HG03558 (cell line): ENCODE measurements around the gene C4orf54.

Source experiments
- ATAC-seq: cut with Tn5 transposase; IDR thresholded peaks from one replicate; pipeline ENCODE4 v1.9.1; 2021; ENCODE audit warnings: moderate number of reproducible peaks; ENCODE audit not compliant: unreplicated experiment; ENCODE audit errors: extremely low read depth

The C4orf54 gene

DNA sequence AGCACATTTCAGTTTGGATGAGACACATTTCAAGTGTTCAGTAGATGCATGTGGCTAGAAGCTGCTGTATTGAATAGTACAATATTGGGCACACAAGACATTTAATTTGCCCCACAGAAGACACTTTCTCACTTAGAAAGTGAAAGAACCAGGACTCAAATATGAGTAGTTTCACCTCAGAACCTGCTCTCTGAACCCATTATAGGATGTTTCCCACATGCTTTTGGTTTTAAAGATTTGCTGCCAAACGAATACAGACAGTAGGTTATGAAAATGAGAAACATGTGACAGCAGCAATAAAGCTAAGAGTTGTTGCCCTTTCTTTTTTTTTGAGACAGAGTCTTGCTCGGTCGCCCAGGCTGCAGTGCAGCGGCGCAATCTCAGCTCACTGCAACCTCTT is 32.3 kb downstream of the C4orf54 start:
- no peak for ATAC-seq

- ATAC-seq = no peak
Measured at GRCh38 chr4:99624141-99624719, 33.4 kb downstream of the C4orf54 start.

DNA sequence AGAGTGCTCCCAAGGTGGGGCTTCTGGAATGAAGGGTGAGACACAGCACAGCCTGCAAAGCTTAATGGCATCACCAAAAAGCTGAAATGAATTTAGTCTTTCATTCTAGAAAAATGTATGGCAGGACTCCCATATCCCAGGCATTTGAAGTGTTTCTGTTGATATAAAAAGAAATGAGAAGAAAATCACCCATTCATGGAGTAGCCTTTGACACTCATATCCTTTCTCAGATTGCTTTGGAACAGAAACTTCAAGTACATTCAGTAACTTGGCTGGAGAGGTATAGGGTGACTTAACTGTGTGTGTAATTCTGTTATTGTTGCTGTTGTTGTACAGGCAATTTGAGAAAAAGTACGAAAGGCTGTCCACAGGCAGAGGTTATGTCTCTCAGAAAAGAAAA is 35.3 kb downstream of the C4orf54 start:
- ATAC-seq = no peak

DNA sequence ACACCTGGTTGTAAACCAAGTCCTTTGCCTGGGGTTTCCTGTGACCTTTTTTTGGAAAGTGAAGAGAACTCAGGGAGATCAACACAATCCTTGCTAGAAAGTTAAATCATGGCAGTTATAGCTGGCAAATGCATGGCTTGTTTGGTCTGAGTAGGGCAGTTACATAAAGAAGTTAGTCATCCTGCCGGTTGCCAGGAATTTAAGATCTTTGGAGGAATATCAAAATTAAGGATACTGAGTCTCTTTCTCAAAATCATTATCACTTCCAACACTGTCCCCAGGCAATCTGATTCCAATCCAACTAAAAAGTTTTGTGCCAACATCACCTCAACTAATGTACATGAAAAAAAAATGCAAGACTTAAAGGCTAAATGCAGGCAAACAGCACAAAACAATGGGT is 40.3 kb downstream of the C4orf54 start:
- ATAC-seq = no peak

DNA sequence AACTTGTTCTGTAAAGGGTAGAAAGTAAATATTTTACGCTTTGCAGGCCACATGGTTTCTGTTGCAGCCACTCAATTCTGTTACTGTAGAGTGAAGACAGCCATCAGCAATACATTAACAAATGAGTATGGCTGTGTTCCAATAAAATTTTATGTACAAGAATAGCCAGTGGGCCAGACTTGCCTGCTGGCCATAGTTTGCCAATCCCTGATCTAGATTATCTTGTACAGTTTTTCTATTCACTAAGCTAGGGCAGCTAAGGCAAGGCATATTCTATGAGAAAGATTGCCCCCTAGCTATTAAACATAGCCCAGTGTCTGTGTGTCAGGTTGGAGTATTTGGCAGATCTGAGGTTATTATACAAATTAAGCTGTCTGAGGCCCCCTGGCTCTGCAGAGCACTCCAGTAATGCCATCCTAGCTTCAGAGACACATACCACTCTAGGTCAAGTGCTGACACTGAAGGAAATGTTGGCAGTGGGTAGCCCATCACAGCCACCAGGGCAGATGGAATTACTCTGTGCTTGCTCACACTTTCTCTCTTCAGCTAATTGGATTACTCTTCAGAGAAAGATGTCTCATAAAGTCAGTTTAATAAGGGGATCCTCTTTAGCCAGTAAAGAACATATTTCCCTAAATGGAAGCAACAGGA is 42.3 kb downstream of the C4orf54 start:
- no peak for ATAC-seq

- no peak for ATAC-seq
Measured at GRCh38 chr4:99614491-99614890, 43.1 kb downstream of the C4orf54 start.

DNA sequence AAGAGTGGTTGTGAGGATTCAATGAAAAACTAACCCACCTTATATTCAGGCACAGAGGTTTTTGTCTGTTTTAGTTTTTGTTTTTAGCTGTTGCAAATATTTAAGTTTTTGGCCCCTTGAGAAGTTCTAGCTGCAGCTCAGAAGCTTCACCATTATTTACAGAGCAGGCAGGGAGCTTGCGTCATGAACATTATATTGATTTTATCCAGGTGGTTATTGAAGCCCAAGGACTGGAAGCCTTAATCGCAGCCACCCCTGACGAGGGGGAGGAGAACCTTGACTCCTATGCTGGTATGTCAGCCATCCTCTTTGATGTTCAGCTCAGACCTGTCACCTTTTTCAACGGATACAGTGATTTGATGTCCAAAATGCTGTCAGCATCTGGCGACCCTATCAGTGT is 44.9 kb downstream of the C4orf54 start:
- no peak for ATAC-seq

DNA sequence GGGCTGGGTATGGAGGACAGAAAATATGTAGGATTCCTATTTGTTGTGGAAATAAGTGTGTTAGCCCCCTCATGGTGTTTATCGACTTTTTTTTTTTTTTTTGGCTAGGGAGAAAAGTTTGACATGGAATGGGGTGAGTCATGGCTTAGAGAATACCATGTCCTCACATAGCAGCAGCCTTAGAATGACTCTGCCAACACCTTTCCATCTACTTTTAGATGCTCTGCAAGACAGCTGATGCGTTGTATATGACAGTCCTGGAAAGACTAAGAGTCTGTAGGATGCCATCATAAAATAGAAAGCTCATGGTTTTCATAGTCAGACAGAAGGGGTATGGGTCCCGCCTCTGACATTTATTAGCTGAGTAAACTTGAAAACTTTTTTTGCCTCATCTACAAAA is 45.3 kb downstream of the C4orf54 start:
- no peak for ATAC-seq

DNA sequence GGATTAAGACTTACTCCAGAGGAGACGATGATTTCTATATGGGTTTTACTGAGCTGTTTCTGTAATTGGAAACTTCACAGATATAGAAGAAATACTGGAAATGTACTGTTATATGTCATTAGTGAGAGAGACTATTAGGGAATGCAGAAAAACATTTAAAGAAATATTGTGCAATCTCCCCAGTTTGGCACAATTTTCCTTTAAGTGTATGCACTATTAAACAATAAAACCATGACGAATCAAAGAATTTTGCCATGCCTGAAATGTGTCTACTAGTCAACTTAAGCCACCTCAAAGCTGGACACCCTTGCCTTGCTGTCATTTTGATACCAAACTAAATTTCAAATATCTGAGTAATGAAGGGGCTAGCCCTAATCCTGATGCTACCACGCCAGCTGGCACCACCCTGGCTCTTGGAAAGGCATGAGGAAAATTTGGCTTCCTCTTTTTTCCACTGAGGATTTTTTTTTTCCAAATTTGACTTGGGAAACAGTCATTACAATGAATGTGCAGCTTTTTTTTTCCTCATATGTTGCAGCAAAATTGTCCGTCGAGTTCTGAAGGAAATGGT is 46.9 kb downstream of the C4orf54 start:
- ATAC-seq = no peak

- no peak for ATAC-seq
Measured at GRCh38 chr4:99608417-99608816, 49.2 kb downstream of the C4orf54 start.
